ENCODE measurements around the gene KRR1.
"Not testable (repeated sequence)": the region's sequence is repeated elsewhere in the genome, so short reads cannot be mapped to it uniquely, and the experiment has no call there.

Gene KRR1

DNA sequence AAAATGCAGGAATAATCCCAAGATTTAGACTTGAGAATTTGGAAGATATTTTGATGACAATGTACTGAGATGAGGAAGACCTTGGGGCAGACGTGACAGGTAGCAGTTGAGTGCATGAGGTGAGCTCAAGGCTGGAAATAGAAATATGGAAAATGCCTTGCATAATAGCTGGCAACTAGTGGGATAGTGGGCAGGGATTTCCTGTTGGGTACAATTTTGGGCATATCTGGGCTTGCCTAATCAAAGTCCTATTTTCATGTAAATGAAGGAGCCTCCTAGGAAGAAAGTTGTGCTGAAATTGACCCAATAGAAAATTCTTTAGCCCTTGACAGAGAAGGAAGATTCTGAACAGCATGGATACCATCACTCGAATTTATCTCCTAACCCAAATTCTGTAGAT lies 37.3 kb downstream of the KRR1 start:
- no peak for DNase-seq

DNA sequence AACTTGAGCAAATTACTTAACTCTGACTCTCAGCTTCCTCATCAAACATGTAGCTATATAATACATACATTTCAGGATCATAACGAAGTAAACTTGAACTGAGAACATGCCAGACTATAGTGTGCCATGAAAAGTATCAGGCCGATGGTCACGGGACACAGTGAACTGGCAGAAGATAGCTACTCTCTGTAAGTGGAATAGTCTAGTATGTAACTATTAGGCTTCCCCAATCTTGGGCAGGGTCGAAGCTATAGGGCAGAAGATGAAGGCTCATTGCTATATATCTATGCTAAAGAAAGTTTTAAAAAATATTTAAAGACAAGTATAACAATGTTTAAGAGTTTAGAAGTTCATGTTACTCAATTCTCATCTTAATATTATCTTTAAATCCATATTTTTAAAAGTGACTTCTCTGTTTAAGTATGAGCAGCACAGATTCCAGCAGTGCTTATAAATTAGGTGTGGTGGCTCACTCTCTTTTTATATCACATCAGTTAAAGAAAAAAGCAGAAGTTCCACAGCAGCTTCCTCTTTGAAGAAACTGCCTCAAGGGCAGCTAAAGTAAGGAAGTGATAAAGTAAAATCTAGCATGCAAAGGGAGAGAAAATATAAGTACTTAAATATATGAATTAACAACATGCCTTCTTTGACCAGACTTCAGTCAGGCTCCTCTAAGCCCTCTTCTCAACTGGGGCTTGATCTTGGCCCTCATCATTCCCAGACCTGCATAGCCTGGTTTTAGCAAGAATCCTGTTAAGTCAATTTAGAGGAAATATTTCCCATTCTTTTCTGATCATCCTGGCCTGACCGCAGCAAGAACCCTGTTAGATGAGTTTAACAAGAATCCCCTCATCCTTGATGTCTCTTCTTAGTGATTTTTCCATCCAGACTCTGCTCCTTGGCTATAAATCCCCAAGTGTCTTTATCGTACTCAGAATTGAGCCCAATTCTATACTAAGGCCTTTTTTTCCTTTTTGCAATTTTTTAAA lies 39.2 kb downstream of the KRR1 start:
- DNase-seq, result no peak

DNA sequence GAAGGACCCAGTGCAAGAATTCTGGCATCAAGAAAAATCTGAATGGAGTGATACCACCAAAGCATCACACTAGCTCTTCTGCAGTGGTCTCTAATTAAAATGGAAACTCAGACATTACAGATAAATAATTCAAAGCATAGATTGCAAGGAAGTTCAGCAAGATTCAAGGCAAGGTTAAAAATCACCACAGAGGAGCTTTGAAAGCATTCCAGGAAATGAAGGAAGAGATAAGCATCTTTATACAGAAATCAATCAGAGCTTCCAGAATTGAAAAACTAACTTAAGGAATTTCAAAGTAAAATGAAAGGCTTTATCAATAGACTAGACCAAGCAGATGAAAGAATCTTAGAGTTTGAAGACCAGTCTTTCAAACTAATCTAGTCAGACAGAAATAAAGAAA lies 51.2 kb downstream of the KRR1 start:
- no peak for DNase-seq

DNA sequence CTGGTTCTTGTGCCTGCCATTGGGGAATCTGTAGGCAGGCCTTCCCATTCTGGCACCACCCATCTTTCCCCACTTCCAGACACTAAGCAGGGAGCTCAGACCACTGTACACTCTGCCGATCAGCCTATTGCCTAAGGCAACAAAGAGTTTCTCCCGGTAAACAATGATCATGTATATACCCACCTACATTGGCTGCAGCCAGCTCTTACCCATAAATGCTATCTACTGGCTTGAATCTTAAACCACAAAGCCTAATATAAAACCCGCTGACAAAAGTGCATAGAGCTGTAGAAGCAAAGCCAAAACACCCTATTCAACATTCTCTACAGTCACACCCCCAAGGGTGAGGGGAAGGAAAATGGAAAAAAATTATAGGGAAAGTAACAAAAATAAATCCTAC lies 51.7 kb downstream of the KRR1 start:
- DNase-seq, result no peak

DNA sequence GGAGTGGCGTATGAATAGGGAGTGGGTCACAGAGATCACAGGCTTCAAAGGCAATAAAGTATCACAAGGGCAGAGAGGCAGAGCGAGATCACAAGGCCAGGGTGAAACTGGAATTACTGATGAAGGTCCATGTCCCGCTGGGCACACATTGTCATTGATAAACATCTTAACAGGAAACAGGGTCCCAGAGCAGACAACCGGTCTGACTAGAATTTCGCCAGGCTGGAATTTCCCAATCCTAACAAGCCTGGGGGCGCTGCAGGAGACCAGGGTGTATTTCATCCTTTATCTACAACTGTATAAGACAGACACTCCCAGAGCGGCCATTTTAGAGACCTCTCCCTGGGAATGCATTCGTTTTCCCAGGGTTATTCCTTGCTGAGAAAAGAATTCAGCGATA lies 53.5 kb downstream of the KRR1 start:
- not testable (repeated sequence) for DNase-seq

DNA sequence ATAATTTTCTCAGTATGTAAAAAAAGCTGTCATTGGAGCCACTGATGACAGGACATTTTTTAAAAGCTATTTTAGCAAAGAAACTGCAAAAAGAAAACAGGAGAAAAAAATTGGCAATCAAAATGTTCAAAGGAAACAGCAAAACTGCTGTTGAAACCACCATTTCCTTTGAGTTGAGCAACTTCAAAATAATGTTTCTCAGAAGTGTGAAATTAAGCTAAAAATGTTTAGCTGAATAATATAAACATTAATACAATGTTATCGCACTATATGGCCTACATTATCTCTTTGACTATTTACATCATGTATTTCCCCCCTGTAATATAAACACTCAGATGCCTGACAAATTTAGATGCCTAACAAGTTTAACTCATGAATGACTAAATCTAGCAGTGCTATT lies 54.2 kb downstream of the KRR1 start:
- DNase-seq, result no peak

DNA sequence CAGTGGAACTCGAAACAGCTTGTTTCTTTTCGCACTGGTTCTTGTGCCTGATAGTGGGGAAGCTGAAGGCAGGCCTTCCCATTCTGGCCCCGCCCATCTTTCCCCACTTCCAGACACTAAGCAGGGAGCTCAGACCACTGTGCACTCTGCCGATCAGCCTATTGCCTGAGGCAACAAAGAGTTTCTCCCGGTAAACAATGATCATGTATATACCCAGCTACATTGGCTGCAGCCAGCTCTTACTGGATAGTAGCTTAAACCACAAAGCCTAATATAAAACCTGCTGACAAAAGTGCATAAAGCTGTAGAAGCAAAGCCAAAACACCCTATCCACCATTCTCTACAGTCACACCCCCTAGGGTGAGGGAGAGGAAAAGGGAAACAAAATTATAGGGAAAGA lies 55.6 kb downstream of the KRR1 start:
- no peak for DNase-seq

DNA sequence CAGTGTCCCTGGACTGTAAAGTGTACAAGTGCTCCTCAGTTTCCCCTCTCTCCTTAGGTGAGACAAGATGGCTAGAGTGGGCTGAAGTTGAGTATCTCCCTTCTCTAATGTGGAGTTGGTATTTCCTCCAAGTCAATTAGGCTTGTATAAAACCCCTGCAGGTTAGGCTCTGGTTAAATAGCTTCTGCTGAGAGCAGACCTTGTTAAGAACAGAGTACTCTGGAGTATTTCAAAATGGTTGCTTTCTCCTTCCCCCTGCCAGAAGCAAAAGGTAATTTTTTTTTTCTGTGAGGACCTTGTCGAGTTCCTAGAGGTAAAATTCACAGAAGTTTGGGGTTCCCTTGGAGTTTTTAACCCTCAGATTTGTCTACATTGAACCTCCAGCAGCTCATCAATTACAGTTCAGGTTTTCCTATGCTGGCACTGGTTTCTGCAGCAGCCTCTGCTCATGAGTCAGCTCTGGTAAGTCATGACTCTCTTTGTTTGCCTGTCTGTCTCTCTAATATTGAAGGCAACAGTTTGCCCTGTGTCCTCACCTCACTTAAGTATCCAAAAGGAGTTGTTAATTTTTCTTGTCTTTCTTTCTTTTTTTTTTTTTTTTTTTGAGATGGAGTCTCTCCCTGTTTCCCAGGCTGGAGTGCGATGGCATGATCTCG lies 58.6 kb downstream of the KRR1 start:
- no peak for DNase-seq

DNA sequence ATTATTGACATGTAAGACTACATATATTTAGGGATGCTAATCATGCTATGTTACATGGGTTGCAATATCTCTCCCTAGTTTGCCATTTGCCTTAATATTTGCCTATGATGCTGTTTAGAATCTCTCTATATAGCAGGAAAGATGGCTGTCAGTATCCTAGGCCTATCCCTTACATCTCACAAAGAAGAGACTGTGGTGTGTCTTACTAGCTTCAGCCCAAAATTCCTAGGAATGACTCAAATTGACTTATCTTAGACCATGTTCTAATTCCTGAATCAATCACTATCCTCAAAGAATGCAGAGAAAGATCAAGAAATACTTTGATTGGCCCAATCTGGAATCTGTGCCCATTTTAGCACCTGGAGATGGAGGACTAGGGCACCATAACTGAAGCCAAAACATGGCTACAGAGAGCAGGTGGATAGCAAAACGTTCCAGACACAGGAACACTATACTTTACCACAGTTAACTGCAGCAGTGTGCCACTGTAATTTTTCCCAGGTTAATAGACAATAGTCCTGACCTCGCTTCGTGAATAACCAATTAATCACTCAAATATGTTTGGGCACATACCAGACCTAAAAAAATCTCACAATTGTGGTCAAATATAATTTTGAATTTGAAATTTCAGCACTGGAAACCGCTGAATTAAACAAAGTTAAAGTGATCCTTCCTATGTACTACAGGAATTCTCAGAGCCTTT lies 63.6 kb downstream of the KRR1 start:
- DNase-seq, result no peak

DNA sequence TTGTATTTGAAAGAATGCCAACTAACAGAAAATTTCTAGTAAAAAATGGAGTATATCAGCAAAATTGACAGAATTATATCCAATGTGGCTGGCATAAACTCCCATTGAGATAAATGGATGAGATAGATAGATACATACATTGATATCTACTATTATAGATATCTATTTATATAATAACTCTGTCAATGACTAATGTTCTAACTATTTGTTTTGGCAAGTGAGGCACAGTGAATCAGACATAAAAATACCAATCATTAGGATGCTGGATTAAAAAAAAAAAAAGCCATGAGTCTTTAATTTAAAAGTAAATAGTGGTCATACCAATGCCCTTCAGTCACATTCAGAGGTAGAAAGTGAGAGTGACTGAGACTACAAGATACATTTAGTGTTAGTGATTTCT lies 64.6 kb downstream of the KRR1 start:
- no peak for DNase-seq

DNA sequence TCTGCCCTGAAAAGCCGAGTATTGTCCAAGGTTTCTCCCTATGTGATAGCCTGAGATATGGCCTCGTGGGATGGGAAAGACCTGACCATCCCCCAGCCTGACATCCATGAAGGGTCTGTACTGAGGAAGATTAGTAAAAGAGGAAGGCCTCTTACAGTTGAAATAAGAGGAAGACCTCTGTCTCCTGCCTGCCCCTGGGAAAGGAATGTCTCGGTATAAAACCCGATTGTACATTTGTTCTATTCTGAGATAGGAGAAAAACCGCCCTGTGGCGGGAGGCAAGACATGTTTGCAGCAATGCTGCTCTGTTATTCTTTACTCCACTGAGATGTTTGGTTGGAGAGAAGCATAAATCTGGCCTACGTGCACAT lies 66.3 kb downstream of the KRR1 start:
- not testable (repeated sequence) for DNase-seq

DNA sequence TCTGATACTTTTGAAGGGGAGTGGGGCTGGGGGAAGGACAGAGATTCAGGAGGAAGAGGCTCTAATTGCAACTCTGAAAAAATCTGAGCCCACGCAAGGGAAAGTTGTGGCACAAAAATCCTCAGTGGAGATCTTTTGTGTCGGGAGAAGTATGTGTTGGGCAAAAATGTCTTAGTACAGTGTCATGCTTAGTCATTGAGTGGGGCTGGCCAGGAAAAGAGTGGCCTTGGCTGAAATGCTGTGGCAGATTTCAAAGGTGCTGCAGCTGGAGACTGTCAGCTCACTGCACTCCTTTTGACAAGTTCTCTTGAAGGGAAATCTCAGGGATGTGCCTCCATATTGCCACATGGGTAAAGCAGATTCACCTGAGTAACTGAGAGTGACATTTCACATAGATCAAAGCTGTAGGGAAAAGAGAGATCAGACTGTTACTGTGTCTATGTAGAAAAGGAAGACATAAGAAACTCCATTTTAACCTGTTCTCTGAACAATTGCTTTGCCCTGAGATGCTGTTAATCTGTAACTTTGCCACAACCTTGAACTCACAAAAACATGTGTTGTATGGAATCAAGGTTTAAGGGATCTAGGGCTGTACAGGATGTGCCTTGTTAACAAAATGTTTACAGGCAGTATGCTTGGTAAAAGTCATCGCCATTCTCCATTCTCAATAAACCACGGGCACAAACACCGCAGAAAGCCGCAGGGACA lies 66.8 kb downstream of the KRR1 start:
- no peak for DNase-seq

DNA sequence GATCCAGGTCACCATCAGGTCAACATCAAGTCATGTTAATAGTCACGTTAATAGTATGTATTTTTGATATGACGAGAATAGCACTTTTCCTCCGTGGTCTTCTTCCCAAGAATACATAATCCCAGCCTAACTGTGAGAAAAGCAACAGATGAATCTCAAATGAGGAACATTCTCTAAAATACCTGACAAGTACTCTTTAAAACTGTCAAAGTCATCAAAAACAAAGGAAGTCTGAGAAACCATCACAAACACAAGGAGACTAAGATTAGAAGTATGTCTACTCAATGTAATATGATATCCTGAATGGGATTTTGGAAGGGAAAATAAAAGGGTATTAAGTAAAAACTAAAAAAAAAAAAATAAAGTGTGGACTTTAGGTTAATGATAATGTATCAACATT lies 67.7 kb downstream of the KRR1 start:
- no peak for DNase-seq

DNA sequence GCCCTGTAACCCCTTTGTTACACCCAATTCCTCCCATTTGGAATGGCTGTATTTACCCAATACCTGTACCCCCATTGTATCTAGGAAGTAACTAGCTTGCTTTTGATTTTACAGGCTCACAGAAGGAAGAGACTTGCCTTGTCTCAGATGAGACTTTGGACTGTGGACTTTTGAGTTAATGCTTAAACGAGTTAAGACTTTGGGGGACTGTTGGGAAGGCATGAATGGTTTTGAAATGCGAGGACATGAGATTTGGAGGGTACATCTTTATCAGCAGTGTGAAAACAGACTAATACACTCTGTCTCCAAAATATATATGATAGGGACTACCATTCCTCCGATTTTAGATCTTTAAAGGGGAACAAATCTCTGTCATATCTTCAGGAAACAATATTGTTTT lies 69.0 kb downstream of the KRR1 start:
- DNase-seq, result not testable (repeated sequence)

DNA sequence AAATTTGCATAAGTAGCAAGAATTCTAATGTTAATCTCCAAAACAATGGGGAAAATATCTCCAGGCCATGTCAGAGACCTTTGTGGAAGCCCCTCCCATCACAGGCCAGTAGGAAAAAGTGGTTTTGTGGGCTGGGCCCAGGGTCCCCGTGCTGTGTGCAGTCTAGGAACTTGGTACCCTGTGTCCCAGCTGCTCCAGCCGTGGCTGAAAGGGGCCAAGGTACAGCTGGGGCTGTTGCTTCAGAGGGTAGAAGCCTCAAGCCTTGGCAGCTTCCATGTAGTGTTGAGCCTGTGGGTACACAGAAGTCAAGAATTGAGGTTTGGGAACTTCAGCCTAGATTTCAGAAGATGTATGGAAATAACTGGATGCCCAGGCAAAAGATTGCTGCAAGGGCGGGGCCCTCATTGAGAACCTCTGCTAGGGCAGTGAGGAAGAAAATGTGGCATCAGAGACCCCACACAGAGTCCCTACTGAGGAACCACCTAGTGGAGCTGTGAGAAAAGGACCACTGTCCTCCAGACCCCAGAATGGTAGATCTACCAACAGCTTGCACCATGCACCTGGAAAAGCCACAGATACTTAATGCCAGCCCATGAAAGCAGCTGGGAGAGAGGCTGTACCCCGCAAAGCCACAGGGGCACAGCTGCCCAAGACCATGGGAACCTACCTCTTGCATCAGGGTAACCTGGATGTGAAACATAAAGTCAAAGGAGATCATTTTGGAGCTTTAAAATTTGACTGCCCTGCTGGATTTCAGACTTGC lies 69.5 kb downstream of the KRR1 start:
- DNase-seq, result not testable (repeated sequence)

Data from activated CD4-positive, alpha-beta T cell treated with anti-CD3 and anti-CD28 coated beads, Interleukin-2, Interleukin-6, amounts not matched to agents 100 ng/mL and 50 ng/mL, durations not matched to agents 16 hours and 8 hours (primary cell).